ENCODE data around the gene OR1M1. TPM values are rescaled to one million over a fixed set of nuclear protein-coding genes. Genes with fewer than 3 reads are reported as not detected.
A peak's percentile ranks its signal among the peaks of the same experiment; 100 is the strongest.

The OR1M1 gene
- total RNA-seq, 6 experiments from 2014 or later, result not detected

DNA sequence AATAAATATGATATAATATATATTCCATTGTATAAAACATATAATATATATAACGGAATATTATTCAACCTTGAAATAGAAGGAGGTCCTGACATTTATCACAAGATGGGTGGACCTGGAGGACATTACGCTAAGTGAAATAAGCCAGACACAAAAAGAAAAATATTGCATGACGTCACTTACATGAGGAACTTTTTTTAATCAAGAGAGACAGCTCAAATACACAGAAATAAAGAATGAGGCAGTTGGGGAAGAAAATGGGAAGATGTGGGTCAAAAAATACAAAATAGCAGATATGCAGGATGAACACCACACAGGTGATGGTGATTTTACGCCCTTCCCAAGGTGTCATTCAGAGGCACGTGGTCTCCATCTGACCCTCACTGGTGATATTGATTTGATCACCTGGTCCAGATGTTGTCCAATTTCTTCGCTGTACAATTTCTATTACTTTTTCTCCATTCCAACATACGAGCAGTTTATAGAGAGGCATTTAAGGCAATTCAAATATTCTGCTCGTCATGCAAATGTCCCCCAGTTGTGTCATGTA lies 52.8 kb downstream of the OR1M1 start:
- no peak for DNase-seq

GRCh38 chr19:9140159-9140874 lies 53.5 kb downstream of the OR1M1 start, which contains the start of gene ZNF317:
TSS of gene ZNF317 (plus strand) at chr19:9140397. CDS start at chr19:9156017, 15,620 bp downstream.
- Mint-ChIP-seq H3K4me3 (peak within 1 kb of the TSS; percentile 95), H3K27ac (peak within 1 kb of the TSS; percentile 94), H3K4me1 (ENCODE audit: low read depth) (peaks cover 27% of the 10 kb centered on the region), H3K9me3 (peaks cover 29% of the 10 kb centered on the region), H3K27me3 (ENCODE audit: insufficient read depth) (no peaks in the 10 kb centered on the region; the same call in 1 of the 2 replicates), H3K36me3 (ENCODE audit: low read depth) (peaks cover 42% of the 10 kb centered on the region)
- DNase-seq, result peak; percentile 87
- TF ChIP-seq, protein P1, sequence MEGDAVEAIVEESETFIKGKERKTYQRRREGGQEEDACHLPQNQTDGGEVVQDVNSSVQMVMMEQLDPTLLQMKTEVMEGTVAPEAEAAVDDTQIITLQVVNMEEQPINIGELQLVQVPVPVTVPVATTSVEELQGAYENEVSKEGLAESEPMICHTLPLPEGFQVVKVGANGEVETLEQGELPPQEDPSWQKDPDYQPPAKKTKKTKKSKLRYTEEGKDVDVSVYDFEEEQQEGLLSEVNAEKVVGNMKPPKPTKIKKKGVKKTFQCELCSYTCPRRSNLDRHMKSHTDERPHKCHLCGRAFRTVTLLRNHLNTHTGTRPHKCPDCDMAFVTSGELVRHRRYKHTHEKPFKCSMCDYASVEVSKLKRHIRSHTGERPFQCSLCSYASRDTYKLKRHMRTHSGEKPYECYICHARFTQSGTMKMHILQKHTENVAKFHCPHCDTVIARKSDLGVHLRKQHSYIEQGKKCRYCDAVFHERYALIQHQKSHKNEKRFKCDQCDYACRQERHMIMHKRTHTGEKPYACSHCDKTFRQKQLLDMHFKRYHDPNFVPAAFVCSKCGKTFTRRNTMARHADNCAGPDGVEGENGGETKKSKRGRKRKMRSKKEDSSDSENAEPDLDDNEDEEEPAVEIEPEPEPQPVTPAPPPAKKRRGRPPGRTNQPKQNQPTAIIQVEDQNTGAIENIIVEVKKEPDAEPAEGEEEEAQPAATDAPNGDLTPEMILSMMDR (IDR thresholded peaks at IDR 0.05), result no peak

More for the DNA sequence above, 52.8 kb downstream of the OR1M1 start:
- Mint-ChIP-seq H3K36me3 (ENCODE audit: low read depth) (peaks cover 35% of the 10 kb centered on the region), H3K27me3 (ENCODE audit: insufficient read depth) (no peaks in the 10 kb centered on the region; the same call in 1 of the 2 replicates), H3K4me3 (peak overlapping the region; percentile 95), H3K4me1 (ENCODE audit: low read depth) (peaks cover 27% of the 10 kb centered on the region), H3K9me3 (peaks cover 22% of the 10 kb centered on the region), H3K27ac (peak overlapping the region; percentile 94)
- TF ChIP-seq, protein P1 (IDR thresholded peaks at IDR 0.05), result no peak

GRCh38 chr19:9144920-9145319 lies 58.1 kb downstream of the OR1M1 start:
- Mint-ChIP-seq H3K27ac (no peak overlapping the region), H3K27me3 (ENCODE audit: insufficient read depth) (no peaks in the 10 kb centered on the region), H3K36me3 (ENCODE audit: low read depth) (peaks cover 85% of the 10 kb centered on the region)

More at GRCh38 chr19:9144920-9145319, 58.1 kb downstream of the OR1M1 start:
- TF ChIP-seq, protein P1 (IDR thresholded peaks at IDR 0.05), result no peak
- peaks cover 70% of the 10 kb centered on the region for H3K9me3 Mint-ChIP-seq
- peaks cover 21% of the 10 kb centered on the region for H3K4me1 Mint-ChIP-seq (ENCODE audit: low read depth)
- peak; percentile 13 for DNase-seq
- no peak overlapping the region for H3K4me3 Mint-ChIP-seq

Other genes with a start within 250 kb of the OR1M1 start
- not detected for gene MUC16, start 76.7 kb upstream of the OR1M1 start, total RNA-seq (2021; fragmentation: NEBNext Ultra II Directional; extraction: Animal tissue kit (Norgen Biotek cat#: 25700))
- gene OR7G2, start 20.4 kb downstream of the OR1M1 start, total RNA-seq (2021; fragmentation: NEBNext Ultra II Directional; extraction: Animal tissue kit (Norgen Biotek cat#: 25700)), result not detected
- not detected for gene OR7G1, start 28.7 kb downstream of the OR1M1 start, total RNA-seq (2021; fragmentation: NEBNext Ultra II Directional; extraction: Animal tissue kit (Norgen Biotek cat#: 25700))
- not detected for gene OR7G3, start 39.9 kb downstream of the OR1M1 start, total RNA-seq (2021; fragmentation: NEBNext Ultra II Directional; extraction: Animal tissue kit (Norgen Biotek cat#: 25700))
- gene ZNF317, start 53.3 kb downstream of the OR1M1 start, total RNA-seq (2021; fragmentation: NEBNext Ultra II Directional; extraction: Animal tissue kit (Norgen Biotek cat#: 25700)), result 10 to 100 TPM; 17.1 to 21.8 (median 20.5) TPM
- not detected for gene OR7D2, start 91.9 kb downstream of the OR1M1 start, total RNA-seq (2021; fragmentation: NEBNext Ultra II Directional; extraction: Animal tissue kit (Norgen Biotek cat#: 25700))
- gene OR7D4, start 132.5 kb downstream of the OR1M1 start, total RNA-seq (2021; fragmentation: NEBNext Ultra II Directional; extraction: Animal tissue kit (Norgen Biotek cat#: 25700)), result not detected
- not detected for gene OR7E24, start 163.9 kb downstream of the OR1M1 start, total RNA-seq (2021; fragmentation: NEBNext Ultra II Directional; extraction: Animal tissue kit (Norgen Biotek cat#: 25700))
- gene ZNF699, start 222.8 kb downstream of the OR1M1 start, total RNA-seq (2021; fragmentation: NEBNext Ultra II Directional; extraction: Animal tissue kit (Norgen Biotek cat#: 25700)), result 1 to 10 TPM; 5.5 to 7.1 (median 6.6) TPM
- gene ZNF559, start 237.1 kb downstream of the OR1M1 start, total RNA-seq (2021; fragmentation: NEBNext Ultra II Directional; extraction: Animal tissue kit (Norgen Biotek cat#: 25700)), result 10 to 100 TPM in 5 of 6 experiments, 1 to 10 TPM in 1; 9.2 to 13.8 (median 11.5) TPM

Measured in HFFc6 (cell line).